NCI-H82 treated with DMSO at 0.1 percent for 48 hours (cell line): ENCODE measurements around the gene TBR1.
A peak's percentile ranks its signal among the peaks of the same experiment; 100 is the strongest.

ENCODE experiments used
- DNase-seq: peaks from one replicate; lab custom pipeline; 2025; ENCODE audit not compliant: unreplicated experiment; lab: John Stamatoyannopoulos, UW

Gene TBR1

DNA sequence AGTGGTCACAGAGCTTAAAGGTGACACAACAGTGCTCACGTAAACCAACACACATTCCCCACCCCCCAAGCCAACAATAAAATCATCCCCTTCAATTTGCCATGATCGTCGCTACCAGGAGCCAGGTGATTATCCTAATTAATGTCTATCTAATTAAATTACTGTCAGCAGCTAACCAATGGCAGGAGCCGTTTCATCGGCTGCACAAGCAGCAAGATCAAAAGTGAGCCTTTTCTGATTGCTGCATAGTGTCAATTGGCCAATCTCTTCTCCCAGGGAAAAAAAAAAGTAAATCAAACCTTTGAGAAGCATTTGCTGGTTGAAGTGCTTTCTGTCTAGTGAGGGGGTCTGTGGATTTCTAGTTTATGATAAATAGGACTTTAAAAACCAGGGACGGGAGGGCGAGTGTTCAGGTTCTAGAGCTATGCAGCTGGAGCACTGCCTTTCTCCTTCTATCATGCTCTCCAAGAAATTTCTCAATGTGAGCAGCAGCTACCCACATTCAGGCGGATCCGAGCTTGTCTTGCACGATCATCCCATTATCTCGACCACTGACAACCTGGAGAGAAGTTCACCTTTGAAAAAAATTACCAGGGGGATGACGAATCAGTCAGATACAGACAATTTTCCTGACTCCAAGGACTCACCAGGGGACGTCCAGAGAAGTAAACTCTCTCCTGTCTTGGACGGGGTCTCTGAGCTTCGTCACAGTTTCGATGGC is at the start of gene TBR1:
TBR1 (plus strand) TSS at position 311 of the 721 bp plus-strand sequence; CDS start at position 425, 114 bp downstream.
- peak; percentile 70 for DNase-seq

- no peak for DNase-seq
Observed at GRCh38 chr2:161367675-161368074, 48.4 kb upstream of the TBR1 start.

GRCh38 chr2:161369311-161369710 is 46.8 kb upstream of the TBR1 start:
- DNase-seq = no peak

- no peak for DNase-seq
Observed at GRCh38 chr2:161370981-161371380, 45.1 kb upstream of the TBR1 start.

DNA sequence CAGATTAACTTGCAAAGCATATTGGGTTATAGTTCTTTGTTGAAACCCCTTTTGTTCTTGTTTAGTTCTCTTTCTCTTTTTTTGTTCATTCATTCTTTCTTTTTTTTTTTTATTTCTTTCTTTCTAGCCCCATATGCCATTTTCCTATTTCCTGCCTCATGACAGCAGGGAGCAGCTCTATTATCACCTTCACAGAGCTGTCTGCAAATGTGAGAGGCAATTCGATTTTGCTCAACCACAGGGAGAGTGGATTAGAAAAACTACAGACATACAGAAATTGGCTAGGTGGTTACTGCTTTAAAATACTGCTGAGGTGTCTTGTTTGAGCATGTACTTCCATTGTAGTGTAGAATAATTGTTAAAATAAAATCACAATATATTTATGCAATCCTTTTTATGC is 44.2 kb upstream of the TBR1 start:
- DNase-seq = no peak

DNA sequence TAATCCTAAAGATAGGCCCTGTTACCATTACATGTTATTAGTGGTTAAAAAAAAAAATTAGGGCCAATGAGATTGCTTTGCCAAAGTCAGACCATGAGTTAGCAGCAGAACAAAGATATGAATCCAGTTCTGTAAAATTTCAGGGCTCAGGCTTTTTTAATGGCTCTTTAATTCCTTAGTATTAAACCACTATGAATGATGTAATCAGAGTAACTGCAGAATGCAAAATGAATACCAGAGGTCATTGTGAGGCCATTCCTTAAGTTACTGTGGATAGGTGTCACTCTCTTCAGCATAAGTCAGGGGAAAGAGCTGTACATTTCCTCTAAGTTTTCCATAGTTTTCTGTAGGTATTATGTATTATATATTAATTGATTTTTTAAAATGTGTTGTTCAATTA is 42.2 kb upstream of the TBR1 start:
- no peak for DNase-seq

DNA sequence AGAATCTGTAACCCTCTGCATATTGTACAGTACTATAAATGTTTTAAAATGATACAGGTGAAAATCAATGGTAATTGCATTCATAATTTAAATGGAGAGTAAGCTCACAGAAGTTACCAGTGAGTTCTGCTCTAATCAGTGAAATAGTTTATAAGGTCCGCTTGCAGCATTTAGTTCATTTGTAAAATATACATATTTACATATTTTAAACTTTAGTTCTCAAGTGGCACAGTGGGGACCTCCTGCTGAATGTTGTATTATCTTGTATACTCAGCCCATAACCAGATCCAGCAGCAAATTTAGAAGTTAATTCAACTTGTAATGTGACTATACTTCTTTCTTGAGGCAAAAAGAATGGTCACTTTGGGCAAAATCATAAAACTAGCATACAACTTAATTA is 41.7 kb upstream of the TBR1 start:
- no peak for DNase-seq

DNA sequence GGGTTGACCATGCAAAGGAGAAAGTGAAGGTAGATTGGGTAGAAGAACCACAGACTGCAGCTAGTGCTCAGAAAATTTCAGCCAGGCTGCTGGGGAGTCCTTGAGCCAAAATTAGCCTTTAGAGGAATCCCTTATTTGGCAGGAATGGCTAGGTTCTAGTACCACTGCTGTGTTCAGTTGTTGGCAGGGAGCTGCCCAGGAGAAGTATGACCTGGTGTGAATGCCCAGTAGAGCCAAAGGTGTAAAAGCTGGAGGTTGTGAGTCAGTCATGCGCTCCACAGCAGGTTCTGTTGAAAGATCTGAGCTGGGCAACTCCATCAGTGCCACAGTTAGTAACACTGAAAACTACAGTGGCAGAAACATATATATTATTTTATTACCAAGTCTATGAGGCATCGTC is 36.4 kb upstream of the TBR1 start:
- no peak for DNase-seq

- no peak for DNase-seq
Observed at GRCh38 chr2:161381546-161381945, 34.6 kb upstream of the TBR1 start.

DNA sequence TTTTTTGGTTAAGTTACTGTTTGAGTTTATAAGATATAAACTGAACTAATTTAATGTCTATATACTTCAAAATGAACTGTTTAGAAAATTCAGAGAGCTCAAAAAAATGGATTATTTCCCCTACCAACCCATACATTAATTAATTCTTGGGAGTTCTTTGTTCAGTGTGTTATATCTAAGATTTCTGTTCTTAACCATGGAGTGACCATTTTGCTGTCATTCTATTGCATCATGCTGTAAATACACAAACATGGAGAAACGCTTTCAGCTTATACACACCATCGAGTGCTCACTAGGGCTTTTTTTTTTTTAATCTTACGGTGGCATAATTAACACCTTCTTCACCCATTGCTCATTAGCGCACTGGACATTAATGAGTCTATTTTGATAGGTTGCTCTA is 33.4 kb upstream of the TBR1 start:
- DNase-seq = no peak

GRCh38 chr2:161384864-161385263 is 31.2 kb upstream of the TBR1 start:
- no peak for DNase-seq

GRCh38 chr2:161386228-161386824 is 29.8 kb upstream of the TBR1 start:
- DNase-seq = no peak

DNA sequence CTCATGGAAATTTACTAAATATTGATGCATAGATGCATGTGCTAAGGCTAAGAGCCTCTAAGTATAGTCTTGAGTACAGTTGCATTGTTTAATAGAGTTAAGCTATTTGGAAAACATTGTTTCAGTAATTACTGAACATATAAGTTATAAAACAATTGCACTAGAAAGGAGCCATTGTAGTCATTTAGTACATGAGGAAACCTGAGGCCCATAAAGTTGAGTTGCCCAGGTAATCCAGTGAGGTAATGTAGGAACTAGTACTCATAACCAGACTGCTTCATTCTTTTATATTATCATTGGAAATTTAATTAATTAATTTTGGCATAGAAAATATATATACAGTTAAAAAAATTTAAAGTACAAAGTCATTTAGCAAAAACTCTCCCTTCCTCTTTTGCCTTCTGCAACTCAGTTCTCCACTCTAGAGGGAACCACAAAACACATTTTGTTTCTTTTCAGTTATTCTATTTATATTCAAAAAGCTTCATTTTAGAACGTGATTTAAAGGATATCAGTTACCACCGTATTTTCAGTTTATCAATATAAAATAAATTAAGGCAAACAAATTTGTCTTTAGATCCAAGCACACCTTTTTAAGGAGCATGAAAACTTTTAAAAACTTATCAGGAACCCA is 27.8 kb upstream of the TBR1 start:
- DNase-seq = no peak

DNA sequence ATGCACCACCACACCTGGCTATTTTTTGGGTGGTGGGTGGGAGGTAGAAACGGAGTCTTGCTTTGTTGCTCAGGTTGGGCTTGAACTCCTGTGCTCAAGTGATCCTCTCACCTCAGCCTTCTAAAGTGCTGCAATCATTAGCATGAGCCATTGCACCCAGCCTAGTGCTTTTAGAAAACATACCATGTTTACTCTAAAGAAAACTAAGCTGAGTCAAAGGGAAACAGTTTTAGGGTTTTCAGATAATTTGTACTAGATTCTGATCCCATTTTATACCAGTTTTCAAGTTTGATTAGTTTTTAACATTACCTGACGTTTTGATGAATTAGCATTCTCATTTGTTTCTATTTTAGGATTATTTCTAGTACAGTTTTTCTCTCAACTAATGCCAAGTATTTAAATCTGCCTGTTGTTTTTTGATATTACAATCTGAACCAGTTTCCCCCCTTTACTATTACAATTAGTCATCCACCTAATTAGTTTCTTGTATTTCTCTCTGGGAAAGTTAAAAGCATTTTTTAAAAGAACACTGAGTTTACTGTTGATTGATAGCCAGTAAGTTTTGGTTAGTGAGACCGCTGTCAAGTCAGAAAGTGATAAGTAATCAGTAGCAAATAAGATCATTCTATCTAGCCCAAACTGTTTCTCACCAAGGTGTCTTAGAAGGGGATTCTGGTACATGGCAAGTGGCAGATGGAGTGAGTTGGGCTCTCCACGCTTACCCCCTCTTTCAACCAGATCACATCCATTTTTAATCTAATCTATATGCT is 24.2 kb upstream of the TBR1 start:
- no peak for DNase-seq

DNA sequence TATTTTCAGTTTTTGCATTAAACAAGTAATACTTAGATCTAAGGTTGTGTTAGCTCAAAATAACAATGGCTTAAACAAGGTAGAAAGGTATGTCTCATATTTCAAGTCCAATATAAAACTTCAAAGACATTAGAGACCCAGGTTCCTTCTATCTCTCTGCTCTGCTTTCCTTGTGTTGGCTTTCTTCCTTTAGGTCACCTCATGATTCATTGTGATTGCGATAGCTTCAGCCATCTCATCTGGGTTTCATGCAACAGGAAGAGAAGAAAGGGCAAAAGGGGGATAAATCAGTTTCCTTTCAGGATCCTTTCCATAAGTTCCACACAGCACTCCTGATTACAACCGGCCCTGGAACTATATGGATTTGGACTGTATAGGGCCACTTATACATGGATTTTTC is 16.0 kb upstream of the TBR1 start:
- DNase-seq = no peak

- DNase-seq = no peak
Observed at GRCh38 chr2:161402297-161402696, 13.8 kb upstream of the TBR1 start.

GRCh38 chr2:161406316-161406715 is 9.8 kb upstream of the TBR1 start:
- no peak for DNase-seq

DNA sequence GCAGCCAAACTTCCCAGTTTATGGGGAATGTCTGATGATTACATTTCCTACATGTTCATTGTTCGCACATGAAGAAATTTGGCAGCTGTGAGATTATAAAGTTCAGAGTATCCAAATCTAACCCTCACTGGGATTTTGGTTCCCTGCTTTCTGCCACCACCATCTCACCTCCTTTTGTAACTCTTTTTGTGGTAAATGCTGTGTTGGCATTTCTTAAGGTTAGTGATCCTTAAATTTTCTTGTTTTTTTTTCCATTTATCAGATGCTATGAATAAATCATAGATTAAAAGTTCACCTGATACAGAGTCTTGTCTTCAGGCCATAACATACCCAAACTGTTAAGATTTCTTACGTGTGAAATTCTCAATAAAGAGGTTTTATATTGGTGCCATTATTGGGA is 8.5 kb upstream of the TBR1 start:
- DNase-seq = no peak

- no peak for DNase-seq
Observed at GRCh38 chr2:161409308-161409907, 6.7 kb upstream of the TBR1 start.

DNA sequence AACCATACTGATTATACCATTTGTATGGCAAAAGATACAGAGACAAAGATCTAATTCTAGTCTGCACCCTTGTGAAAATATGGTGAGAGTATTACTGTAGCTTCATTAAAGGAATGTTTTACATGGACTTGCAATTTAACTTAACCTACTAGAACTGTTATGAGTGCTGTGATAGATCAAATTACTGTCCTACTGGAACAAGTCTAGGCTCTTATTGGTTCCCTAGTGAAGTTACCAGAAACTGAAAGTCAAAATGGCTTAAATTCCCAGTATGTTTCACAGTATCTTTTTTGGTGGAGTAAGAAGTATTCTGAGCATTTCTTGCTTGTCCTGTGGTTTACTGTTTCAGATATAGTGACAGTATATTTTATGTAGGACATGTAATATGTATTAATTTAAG is 3.8 kb upstream of the TBR1 start:
- no peak for DNase-seq
